GM18868 (cell line): ENCODE measurements around the gene DHRS3.
"Not testable (repeated sequence)": the region's sequence is repeated elsewhere in the genome, so short reads cannot be mapped to it uniquely, and the experiment has no call there.

Experiments
- ATAC-seq: cut with Tn5 transposase; IDR thresholded peaks from one replicate; pipeline ENCODE4 v1.9.1; 2021; ENCODE audit warnings: mild to moderate bottlenecking, moderate library complexity; ENCODE audit not compliant: unreplicated experiment

The DHRS3 gene

GRCh38 chr1:12525311-12526181 lies 92.5 kb downstream of the DHRS3 start:
- no peak for ATAC-seq

- no peak for ATAC-seq
Measured at GRCh38 chr1:12524266-12524665, 93.7 kb downstream of the DHRS3 start.

- not testable (repeated sequence) for ATAC-seq
Measured at GRCh38 chr1:12522780-12523179, 95.2 kb downstream of the DHRS3 start.

- ATAC-seq = no peak
Measured at GRCh38 chr1:12521096-12521495, 96.9 kb downstream of the DHRS3 start.

- ATAC-seq = no peak
Measured at GRCh38 chr1:12519693-12520364, 98.2 kb downstream of the DHRS3 start.

- no peak for ATAC-seq
Measured at GRCh38 chr1:12518931-12519692, 98.9 kb downstream of the DHRS3 start.
